Lower lobe of right lung (tissue), 2 donors: Measurements from ENCODE around the gene HSBP1L1. TPM values are rescaled to one million over a fixed set of nuclear protein-coding genes. Genes with fewer than 3 reads are reported as not detected.
"Not testable (repeated sequence)": the region's sequence is repeated elsewhere in the genome, so short reads cannot be mapped to it uniquely, and the experiment has no call there.

Source experiments
- ATAC-seq, 2 donors: fragments of 200-7000 bp; cut with Tn5 transposase; one replicate each; pipeline ENCODE4 v1.9.1; 2020 to 2022; ENCODE audit warnings: mild to moderate bottlenecking in 2 of 2, moderate library complexity in 2 of 2
- DNase-seq: peaks from one replicate; pipeline ENCODE4 v3.0.0-alpha.2; 2020
- H3K27ac ChIP-seq: fragments of 200-600 bp; one replicate; pipeline ENCODE4 v1.8.0; 2022
- H3K27me3 ChIP-seq: fragments of 200-600 bp; one replicate; pipeline ENCODE4 v1.8.0; 2022; ENCODE audit warnings: low read depth
- H3K36me3 ChIP-seq: fragments of 200-600 bp; one replicate; pipeline ENCODE4 v1.8.0; 2022; ENCODE audit warnings: mild to moderate bottlenecking
- H3K4me1 ChIP-seq: fragments of 200-600 bp; one replicate; pipeline ENCODE4 v1.8.0; 2022
- H3K4me3 ChIP-seq: fragments of 200-600 bp; one replicate; pipeline ENCODE4 v1.8.0; 2022; ENCODE audit warnings: mild to moderate bottlenecking
- H3K9me3 ChIP-seq: fragments of 200-600 bp; one replicate; pipeline ENCODE4 v1.8.0; 2022
- intact Hi-C: fragments of 100-400 bp; cut with DNase I; formaldehyde crosslinking; loops from one replicate; pipeline ENCODE4 v1.11.0; 2022
- total RNA-seq: library from RNA; stranded (reverse); fragmentation: NEBNext Ultra II Directional; extraction: Animal tissue kit (Norgen Biotek cat#: 25700); gene quantifications from one replicate; pipeline ENCODE4 v1.2.1, GENCODE V29; 2021
- TF ChIP-seq, protein P1 (sequence below): fragments of 200-600 bp; IDR thresholded peaks from one replicate; pipeline ENCODE4 v1.8.0; 2022; ENCODE audit warnings: antibody characterized with exemption, mild to moderate bottlenecking
- donor health status: DM: no; HTN: yes; CAD: no; lungs with severe emphysema.

Gene HSBP1L1
- total RNA-seq, 1 donor from 2014 or later = 46.6 TPM

- Histone ChIP-seq H3K9me3 (no peaks in the 10 kb centered on the region), H3K4me1 (peaks cover 38% of the 10 kb centered on the region), H3K4me3 (peak within 1 kb of the TSS; percentile 99), H3K36me3 (peaks cover 14% of the 10 kb centered on the region), H3K27me3 (no peaks in the 10 kb centered on the region), H3K27ac (peak within 1 kb of the TSS; percentile 98)
- ATAC-seq = peak; percentile 98 to 99
- TF ChIP-seq, protein P1, sequence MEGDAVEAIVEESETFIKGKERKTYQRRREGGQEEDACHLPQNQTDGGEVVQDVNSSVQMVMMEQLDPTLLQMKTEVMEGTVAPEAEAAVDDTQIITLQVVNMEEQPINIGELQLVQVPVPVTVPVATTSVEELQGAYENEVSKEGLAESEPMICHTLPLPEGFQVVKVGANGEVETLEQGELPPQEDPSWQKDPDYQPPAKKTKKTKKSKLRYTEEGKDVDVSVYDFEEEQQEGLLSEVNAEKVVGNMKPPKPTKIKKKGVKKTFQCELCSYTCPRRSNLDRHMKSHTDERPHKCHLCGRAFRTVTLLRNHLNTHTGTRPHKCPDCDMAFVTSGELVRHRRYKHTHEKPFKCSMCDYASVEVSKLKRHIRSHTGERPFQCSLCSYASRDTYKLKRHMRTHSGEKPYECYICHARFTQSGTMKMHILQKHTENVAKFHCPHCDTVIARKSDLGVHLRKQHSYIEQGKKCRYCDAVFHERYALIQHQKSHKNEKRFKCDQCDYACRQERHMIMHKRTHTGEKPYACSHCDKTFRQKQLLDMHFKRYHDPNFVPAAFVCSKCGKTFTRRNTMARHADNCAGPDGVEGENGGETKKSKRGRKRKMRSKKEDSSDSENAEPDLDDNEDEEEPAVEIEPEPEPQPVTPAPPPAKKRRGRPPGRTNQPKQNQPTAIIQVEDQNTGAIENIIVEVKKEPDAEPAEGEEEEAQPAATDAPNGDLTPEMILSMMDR = no peak
- intact Hi-C loops = no loop called here
- DNase-seq = peak; percentile 94
Observed at GRCh38 chr18:79988451-79989194, 24.2 kb downstream of the HSBP1L1 start, which contains the start of gene TXNL4A. Gene TXNL4A (minus strand): TSS chr18:79988563. CDS start chr18:79988392, 171 bp downstream.

DNA sequence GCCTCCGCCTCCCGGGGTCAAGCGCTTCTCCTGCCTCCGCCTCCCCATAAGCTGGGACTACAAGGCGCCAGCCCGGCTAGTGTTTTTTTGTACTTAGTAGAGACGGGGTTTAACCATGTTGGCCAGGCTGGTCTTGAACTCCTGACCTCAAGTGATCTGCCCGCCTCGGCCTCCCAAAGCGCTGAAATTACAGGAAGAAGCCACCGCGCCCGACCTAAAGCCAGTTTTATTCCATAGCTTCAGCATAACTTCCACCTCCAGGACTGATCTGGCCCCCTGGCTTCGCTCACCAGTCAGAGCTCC, 24.7 kb downstream of the HSBP1L1 start:
- Histone ChIP-seq H3K4me3 (peak overlapping the region; percentile 99), H3K36me3 (peaks cover 14% of the 10 kb centered on the region), H3K4me1 (peaks cover 35% of the 10 kb centered on the region), H3K27me3 (no peaks in the 10 kb centered on the region), H3K27ac (peak overlapping the region; percentile 98), H3K9me3 (no peaks in the 10 kb centered on the region)
- ATAC-seq (peak; percentile 3 to 4), DNase-seq (no peak)
- intact Hi-C loops = no loop called here
- TF ChIP-seq, protein P1 = no peak

GRCh38 chr18:79991494-79991893, 27.1 kb downstream of the HSBP1L1 start:
- Histone ChIP-seq H3K36me3 (no peaks in the 10 kb centered on the region), H3K27me3 (no peaks in the 10 kb centered on the region), H3K9me3 (no peaks in the 10 kb centered on the region), H3K4me3 (no peak overlapping the region), H3K4me1 (peaks cover 21% of the 10 kb centered on the region), H3K27ac (no peak overlapping the region)
- TF ChIP-seq, protein P1 = no peak
- intact Hi-C loops = no loop called here
- ATAC-seq (no peak), DNase-seq (no peak)

DNA sequence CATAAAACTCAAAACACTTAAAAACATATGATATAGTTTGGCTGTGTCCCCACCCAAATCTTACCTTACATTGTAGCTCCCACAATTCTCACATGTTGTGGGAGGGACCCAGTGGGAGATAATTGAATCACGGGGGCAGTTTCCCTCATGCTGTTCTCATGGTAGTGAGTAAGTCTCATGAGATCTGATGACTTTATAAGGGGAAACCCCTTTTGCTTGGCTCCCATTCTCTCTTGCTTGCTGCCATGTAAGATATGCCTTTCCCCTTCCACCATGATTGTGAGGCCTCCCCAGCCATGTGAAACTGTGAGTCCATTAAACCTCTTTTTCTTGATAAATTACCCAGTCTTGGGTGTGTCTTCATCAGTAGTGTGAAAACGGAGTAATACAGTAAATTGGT, 35.3 kb downstream of the HSBP1L1 start:
- DNase-seq, H3K36me3 ChIP-seq, H3K27ac ChIP-seq, H3K4me3 ChIP-seq, ATAC-seq, H3K4me1 ChIP-seq, H3K27me3 ChIP-seq, intact Hi-C loops, H3K9me3 ChIP-seq: not testable (repeated sequence)

DNA sequence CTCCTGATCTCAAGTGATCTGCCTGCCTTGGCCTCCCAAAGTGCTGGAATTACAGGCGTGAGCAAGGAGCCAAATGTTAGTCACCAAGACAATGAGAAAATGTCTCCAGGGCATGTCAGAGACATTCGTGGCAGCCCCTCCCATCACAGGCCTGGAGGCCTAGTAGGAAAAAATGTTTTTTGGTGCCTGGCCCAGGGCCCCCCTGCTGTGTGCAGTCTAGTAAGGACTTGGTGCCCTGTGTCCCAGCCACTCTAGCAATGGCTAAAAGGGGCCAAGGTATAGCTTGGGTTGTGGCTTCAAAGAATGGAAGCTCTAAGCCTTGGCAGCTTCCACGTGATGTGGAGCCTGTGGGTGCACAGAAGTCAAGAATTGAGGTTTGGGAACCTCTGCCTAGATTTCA, 36.4 kb downstream of the HSBP1L1 start:
- ATAC-seq (no peak), DNase-seq (no peak)
- Histone ChIP-seq H3K4me3 (no peak overlapping the region), H3K4me1 (no peaks in the 10 kb centered on the region), H3K27me3 (no peaks in the 10 kb centered on the region), H3K27ac (no peak overlapping the region), H3K9me3 (peaks cover 7% of the 10 kb centered on the region), H3K36me3 (no peaks in the 10 kb centered on the region)
- TF ChIP-seq, protein P1 = no peak
- intact Hi-C loops = no loop called here

DNA sequence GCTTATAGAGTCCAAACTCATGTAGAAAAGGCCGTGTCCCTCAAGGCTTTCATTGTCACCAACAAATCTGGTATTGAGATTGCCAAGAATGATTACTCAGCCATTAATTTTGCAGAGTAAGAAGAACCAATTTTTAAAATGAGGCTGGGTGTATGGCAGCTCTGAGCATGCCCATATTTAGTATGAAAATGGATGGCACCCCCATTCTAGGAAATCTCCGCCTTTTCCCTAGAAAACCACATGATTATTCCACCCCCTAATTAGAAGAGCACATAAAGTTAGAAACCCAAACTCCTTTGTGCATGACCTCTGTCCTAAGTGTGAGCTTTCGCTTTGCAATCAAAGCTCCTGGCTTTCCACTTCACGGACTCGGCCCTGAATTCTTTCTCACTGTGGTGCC, 38.0 kb downstream of the HSBP1L1 start:
- DNase-seq (no peak), ATAC-seq (no peak)
- Histone ChIP-seq H3K4me1 (no peaks in the 10 kb centered on the region), H3K27ac (no peak overlapping the region), H3K9me3 (peaks cover 7% of the 10 kb centered on the region), H3K36me3 (no peaks in the 10 kb centered on the region), H3K4me3 (no peak overlapping the region), H3K27me3 (no peaks in the 10 kb centered on the region)
- intact Hi-C loops = no loop called here
- TF ChIP-seq, protein P1 = no peak
